ENCODE results near the gene ZNF483.
"Not testable (repeated sequence)": the region's sequence is repeated elsewhere in the genome, so short reads cannot be mapped to it uniquely, and the experiment has no call there.

ZNF483 gene

DNA sequence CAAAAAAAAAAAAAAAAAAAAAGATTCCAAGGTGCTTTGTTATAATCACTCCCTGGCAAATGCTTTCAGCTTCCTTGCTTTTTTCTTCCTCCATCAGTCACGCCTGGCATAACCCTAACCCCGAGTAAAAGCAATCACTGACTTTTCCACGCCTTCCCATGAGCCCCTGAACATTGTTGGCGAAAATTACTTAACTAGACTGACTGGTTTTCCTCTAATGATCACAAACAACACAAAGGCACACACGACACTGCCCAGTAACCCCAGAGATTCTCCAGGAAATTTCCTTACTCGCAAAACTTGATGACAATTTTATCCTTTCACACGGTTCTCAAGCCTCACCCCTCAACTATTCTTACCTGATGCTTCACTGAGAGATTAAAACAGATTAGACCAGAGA, 85.9 kb downstream of the ZNF483 start:
- DNase-seq (ENCODE audit: low read depth) = no peak

GRCh38 chr9:111613436-111614040, 88.6 kb downstream of the ZNF483 start:
- no peak for DNase-seq (ENCODE audit: low read depth)

DNA sequence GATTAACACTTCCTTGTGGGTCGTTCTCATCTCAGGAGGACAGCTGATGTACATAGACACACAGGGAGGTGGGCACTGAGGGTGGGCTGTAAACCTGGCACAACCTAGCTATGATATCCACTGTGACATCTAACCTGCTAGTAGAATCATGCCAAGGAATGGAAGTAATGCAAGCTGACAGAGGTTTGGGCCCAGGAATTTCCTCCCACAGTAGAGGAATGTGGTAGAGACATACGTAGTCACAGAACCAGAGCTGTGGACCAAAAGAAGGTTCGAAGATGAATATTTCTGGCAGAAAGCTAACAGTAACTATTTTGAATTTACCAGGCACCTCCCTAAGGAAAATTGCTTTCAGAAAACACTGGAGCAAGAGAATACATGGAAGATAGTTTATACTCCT, 90.9 kb downstream of the ZNF483 start:
- DNase-seq (ENCODE audit: low read depth) = no peak

DNA sequence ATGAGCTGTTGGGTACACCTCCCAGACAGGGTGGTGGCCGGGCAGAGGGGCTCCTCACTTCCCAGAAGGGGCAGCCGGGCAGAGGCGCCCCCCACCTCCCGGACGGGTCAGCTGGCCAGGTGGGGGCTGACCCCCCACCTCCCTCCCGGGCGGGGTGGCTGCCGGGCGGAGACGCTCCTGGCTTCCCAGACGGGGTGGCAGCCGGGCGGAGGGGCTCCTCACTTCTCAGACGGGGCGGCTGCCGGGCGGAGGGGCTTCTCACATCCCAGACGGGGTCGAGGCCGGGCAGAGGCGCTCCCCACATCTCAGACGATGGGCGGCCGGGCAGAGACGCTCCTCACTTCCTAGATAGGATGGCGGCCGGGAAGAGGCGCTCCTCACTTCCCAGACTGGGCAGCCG, 92.4 kb downstream of the ZNF483 start:
- DNase-seq (ENCODE audit: low read depth) = not testable (repeated sequence)

DNA sequence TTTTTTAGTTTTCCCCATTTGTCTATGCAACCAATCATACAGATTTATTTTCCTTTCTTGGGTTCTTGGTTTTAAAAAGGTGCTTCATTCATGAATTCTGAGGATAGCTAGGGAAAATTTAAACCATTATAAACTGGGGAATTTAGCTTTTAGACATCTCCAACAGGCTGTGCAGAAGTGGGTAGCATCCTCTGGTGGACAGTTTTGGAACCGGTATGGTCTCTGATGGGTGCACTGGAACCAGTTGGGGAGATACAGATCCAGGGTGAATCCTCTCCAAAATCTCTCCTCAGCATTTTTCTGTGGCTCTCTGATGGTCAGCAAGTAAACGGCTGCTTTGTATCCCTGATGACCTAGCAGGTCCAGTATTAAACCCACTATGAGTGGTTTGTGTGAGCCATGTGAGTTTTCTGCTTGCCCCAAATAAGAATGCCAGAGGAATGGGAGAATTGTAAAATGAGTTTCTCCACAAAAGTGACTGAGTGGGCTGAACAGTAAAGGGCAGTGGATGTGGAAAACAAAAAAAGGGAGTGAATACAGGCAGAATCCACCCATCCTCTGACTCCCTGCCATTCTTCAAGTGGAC, 97.0 kb downstream of the ZNF483 start:
- DNase-seq (ENCODE audit: low read depth) = no peak

- no peak for DNase-seq (ENCODE audit: low read depth)
Observed at GRCh38 chr9:111622626-111623025, 97.6 kb downstream of the ZNF483 start.
